KOPT-K1 (cell line): ENCODE results near the gene PDE4A.
"Not testable (repeated sequence)": the region's sequence is repeated elsewhere in the genome, so short reads cannot be mapped to it uniquely, and the experiment has no call there.

Experiments
- H3K27ac ChIP-seq: fragments of 200-600 bp; sonication (generic); 2 replicates; pipeline ENCODE4 v1.5.1; 2016; ENCODE audit warnings: antibody characterized with exemption, mild to moderate bottlenecking, low read depth, low read length; ENCODE audit not compliant: poor library complexity, severe bottlenecking
- H3K36me3 ChIP-seq: fragments of 200-600 bp; sonication (generic); 2 replicates; pipeline ENCODE4 v1.5.1; 2017; ENCODE audit warnings: antibody characterized with exemption, mild to moderate bottlenecking, low read length, moderate library complexity; ENCODE audit not compliant: insufficient read depth
- H3K9me3 ChIP-seq: fragments of 200-600 bp; sonication (generic); 2 replicates; pipeline ENCODE4 v1.5.1; 2017; ENCODE audit warnings: antibody characterized with exemption, low read length, mild to moderate bottlenecking; ENCODE audit not compliant: insufficient read depth, poor library complexity, severe bottlenecking

The PDE4A gene

DNA sequence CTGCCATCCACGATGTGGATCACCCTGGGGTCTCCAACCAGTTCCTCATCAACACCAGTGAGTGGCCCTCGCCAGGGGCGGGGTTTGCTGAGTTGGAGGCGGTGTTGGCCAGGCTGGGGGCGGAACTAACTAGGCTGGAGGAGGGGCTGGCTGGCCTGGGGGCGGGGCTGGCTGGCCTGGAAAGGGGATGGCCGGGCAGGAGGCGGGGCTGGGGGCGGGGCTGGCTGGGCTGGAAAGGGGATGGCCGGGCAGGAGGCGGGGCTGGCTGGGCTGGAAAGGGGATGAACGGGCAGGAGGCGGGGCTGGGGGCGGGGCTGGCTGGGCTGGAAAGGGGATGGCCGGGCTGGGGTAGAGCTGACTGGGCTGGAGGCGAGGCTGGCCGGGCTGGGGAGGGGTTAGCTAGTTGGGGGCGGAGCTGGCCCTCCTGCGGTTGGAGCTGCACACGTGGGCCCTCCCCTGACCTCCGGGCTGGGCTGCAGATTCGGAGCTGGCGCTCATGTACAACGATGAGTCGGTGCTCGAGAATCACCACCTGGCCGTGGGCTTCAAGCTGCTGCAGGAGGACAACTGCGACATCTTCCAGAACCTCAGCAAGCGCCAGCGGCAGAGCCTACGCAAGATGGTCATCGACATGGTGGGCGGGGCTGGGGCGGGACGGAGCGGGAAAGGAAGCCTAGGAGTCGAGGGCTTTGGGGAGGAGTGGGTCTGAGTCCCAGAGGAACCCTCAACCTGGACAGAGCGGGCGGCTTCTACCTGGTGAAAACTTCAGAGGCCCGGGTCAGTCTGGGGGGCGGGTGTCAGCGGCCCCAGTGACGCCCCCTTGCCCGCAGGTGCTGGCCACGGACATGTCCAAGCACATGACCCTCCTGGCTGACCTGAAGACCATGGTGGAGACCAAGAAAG lies 41.0 kb downstream of the PDE4A start:
- Histone ChIP-seq H3K36me3 (no peaks in the 10 kb centered on the region), H3K9me3 (no peaks in the 10 kb centered on the region), H3K27ac (no peak overlapping the region)

DNA sequence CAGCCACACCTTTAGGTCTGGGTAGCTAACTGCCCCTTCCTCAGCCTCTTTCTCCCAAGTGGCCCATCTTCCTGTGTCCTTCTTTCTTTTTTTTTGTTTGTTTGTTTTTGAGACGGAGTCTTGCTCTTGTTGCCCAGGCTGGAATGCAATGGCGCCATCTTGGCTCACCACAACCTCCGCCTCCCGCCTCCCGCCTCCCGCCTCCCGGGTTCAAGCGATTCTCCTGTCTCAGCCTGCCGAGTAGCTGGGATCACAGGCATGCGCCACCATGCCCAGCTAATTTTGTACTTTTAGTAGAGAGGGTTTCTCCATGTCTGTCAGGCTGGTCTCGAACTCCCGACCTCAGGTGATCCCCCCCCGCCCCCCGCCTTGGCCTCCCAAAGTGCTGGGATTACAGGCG lies 41.7 kb downstream of the PDE4A start:
- not testable (repeated sequence) for H3K9me3 ChIP-seq, H3K36me3 ChIP-seq, H3K27ac ChIP-seq

DNA sequence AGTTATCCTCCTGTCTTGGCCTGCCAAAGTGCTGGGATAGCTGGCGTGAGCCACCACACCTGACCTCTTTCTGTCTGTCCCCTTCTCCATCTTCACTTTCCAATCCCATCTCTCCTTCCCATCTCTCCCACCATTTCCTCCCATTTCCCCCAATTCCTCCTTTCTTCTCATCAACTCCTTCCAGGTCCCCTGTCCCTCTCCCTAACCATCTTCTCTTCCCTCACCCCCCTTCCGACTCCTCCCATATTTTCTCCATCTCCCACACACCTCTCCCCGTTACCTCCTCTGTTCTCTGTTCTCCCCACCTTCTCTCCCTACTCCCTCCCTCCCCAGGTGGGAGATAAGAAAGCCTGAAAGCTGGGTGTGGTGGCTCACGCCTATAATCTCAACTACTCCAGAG lies 42.2 kb downstream of the PDE4A start:
- no peak overlapping the region for H3K27ac ChIP-seq
- no peaks in the 10 kb centered on the region for H3K9me3 ChIP-seq
- H3K36me3 ChIP-seq = no peaks in the 10 kb centered on the region

DNA sequence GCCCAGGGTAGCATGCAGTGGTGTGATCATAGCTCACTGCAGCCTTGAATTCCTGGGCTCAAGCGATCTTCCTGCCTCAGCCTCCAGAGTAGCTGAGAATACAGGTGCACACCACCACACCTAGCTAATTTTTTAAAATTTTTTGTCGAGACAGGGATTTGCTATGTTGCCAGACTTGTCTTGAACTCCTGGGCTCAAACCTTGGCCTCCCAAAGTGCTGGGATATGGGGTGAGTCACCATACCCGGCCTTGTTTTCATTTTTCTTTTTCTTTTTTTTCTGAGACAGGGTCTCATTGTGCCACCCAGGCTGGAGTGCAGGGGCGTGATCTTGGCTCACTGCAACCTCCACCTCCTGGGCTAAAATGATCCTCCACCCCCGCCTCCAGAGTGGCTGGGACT lies 44.1 kb downstream of the PDE4A start:
- Histone ChIP-seq H3K27ac (no peak overlapping the region), H3K9me3 (no peaks in the 10 kb centered on the region), H3K36me3 (no peaks in the 10 kb centered on the region)

DNA sequence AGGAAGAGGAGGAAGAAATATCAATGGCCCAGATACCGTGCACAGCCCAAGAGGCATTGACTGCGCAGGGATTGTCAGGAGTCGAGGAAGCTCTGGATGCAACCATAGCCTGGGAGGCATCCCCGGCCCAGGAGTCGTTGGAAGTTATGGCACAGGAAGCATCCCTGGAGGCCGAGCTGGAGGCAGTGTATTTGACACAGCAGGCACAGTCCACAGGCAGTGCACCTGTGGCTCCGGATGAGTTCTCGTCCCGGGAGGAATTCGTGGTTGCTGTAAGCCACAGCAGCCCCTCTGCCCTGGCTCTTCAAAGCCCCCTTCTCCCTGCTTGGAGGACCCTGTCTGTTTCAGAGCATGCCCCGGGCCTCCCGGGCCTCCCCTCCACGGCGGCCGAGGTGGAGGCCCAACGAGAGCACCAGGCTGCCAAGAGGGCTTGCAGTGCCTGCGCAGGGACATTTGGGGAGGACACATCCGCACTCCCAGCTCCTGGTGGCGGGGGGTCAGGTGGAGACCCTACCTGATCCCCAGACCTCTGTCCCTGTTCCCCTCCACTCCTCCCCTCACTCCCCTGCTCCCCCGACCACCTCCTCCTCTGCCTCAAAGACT lies 46.9 kb downstream of the PDE4A start:
- Histone ChIP-seq H3K9me3 (no peaks in the 10 kb centered on the region), H3K36me3 (no peaks in the 10 kb centered on the region), H3K27ac (no peak overlapping the region)

DNA sequence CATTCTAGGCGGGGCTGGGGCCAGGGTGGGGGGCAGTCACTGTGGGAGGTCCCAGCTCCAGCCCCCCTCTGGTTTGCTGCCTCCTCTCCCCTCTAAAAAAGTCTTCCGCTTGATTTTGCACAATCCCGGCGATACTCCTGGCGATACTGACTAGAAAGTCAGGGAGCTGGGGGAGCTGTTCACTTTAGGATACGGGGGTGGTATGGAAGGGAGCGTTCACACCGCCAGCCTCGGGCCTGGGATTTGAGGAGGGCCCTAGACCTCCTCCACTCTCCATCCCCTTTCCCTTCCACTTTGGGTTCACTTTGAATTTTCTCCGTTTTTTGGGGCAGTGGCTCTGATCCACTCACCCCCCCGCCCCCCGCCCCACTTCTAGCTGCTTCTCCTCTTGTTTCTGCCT lies 47.8 kb downstream of the PDE4A start:
- Histone ChIP-seq H3K36me3 (no peaks in the 10 kb centered on the region), H3K27ac (no peak overlapping the region), H3K9me3 (no peaks in the 10 kb centered on the region)

DNA sequence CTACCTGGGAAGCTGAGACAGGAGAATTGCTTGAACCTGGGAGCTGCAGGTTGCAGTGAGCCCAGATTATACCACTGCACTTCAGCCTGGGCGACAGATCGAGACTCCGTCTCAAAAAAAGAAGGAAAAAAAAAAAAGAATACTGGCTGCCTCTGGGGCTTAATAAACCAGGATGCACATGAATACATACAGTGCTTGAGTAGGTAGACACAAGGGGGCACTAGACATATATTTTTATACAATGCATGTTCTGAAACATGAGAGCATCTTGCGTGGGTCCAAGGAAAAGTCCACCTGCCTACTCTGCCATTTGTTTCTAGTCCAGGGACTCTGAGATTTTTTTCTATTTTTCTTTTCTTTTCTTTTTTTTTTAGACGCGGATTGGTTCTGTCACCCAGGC lies 51.6 kb downstream of the PDE4A start:
- Histone ChIP-seq H3K27ac (no peak overlapping the region), H3K36me3 (no peaks in the 10 kb centered on the region), H3K9me3 (no peaks in the 10 kb centered on the region)

DNA sequence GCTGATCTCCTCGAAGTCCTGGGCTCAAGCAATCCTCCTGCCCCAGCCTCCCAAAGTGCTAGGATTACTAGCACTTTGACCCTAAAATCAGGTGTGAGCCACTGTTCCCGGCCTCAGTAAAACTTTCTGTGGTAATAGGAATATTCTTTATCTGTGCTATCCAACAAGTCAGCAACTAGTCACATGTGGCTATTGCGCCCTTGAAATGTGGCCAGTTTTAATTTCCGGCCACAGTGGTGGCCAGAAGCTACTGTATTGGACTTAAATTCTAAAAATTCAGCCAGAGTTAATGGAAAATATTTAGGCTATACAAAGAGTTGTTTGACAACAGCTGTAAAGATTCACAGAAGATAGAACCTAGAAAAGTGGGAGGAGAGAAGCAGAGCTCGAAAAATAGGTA lies 52.9 kb downstream of the PDE4A start:
- Histone ChIP-seq H3K27ac (no peak overlapping the region), H3K9me3 (no peaks in the 10 kb centered on the region)

DNA sequence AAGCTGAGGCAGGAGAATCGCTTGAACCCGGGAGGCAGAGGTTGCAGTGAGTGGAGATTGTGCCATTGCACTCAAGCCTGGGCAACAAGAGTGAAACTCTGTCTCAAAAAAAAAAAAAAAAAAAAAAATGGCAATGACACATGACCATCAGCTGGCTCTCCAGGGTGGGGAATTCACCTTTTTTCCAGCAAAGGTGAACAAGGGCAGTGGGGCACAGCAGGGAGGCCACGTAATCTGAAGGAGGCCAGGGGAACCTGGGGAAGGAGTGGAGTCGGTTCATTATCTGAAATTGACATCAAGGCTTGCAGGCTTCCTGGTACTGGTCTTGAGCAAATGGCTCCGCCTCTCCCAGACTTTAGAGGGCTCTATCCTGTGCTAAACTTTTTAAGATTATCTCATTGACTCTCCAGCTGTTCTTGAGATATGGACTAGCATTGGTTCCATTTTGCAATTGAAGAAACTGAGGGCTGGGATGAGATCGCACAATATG lies 54.7 kb downstream of the PDE4A start:
- no peak overlapping the region for H3K27ac ChIP-seq
- no peaks in the 10 kb centered on the region for H3K9me3 ChIP-seq
- H3K36me3 ChIP-seq = no peaks in the 10 kb centered on the region

More for the DNA sequence above, 52.9 kb downstream of the PDE4A start:
- no peaks in the 10 kb centered on the region for H3K36me3 ChIP-seq

DNA sequence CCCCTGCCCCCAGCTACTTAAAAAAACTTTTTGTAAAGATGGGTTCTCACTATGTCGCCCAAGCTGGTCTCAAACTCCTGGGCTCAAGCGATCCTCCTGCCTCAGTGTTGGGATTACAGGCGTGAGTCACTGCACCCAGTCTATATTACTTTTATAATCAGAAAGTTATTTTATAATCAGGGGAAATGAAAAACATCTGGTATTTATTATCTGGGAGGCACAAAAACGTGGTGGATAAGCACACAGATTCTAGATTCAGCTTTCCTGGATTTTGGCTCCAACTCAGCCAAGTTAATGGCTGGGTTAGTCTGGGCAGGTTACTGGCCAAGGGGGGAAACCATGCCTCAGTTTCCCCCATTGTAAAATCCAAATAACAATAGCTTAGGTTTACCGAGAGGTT lies 58.1 kb downstream of the PDE4A start:
- Histone ChIP-seq H3K27ac (no peak overlapping the region), H3K9me3 (no peaks in the 10 kb centered on the region), H3K36me3 (no peaks in the 10 kb centered on the region)

DNA sequence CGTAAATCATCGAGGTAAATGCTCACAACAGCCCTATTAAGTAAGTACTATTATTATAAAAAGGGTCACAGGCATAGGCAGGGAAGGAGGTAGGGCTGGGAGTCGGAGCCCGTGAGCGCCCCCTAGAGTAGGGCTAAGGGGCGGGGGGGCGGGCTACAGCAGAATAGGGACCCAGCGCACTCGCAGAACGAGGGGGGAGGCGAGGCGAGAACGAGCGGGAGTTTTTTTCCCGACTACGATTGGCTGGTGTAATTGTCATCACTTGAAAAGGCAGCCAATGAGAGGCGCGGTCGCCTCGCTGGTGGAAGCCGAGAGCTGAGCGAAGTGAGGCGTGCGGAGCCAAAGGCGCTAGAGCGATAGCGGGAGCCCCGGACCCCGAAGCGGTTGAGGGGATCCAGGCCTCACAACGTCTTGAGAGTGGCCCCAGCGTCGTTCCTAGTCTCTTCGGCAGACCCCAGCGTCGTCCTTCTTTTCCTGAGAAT lies 58.6 kb downstream of the PDE4A start:
- no peaks in the 10 kb centered on the region for H3K9me3 ChIP-seq
- no peaks in the 10 kb centered on the region for H3K36me3 ChIP-seq

DNA sequence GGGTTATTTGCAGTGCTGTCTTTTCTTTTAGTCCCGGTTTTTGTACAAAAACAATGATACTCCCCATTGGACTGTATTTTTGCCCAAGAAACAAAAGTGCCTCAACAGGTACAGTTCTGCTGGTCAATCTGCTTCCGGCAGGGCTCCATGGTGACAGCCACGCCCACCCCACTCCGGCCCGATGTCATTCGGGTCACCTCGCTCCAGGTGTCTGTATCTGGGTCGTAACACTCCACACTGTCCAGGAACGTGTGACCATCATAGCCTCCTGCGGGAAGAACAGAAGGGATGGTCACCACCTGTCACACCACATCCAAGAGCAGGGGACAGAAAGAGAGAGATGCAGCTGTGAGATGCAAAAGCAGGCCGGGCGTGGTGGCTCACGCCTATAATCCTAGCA lies 66.2 kb downstream of the PDE4A start:
- Histone ChIP-seq H3K27ac (no peak overlapping the region), H3K36me3 (peaks cover 55% of the 10 kb centered on the region), H3K9me3 (no peaks in the 10 kb centered on the region)

More for the DNA sequence above, 58.6 kb downstream of the PDE4A start:
- H3K27ac ChIP-seq = no peak overlapping the region

DNA sequence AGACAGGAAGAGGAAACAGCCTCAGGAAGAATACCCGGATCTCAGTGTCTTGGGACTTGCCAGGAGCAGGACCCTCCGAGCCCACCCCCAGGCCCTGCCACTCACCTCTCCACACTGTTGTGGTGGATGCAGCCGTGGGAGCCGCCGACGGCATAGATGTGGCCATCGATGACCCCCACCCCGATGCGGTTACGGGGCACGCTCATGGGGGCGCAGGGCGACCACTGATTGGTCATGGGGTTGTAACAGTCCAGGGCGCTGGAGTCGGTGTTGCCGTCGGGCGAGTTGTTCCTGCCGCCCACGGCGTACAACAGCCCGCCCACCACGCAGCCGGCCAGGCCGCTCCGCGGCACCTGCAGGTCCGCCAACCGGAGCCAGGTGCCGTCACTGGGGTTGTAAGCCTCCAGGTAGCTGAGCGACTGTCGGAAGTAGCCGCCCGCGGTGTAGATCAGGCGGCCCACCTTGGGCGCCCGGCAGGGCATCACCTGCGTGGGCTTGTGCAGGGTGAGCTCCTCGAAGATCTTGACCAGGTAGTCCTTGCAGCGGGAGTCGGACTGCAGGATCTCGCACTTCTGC lies 71.2 kb downstream of the PDE4A start:
- Histone ChIP-seq H3K36me3 (peaks cover 83% of the 10 kb centered on the region), H3K27ac (no peak overlapping the region), H3K9me3 (no peaks in the 10 kb centered on the region)

DNA sequence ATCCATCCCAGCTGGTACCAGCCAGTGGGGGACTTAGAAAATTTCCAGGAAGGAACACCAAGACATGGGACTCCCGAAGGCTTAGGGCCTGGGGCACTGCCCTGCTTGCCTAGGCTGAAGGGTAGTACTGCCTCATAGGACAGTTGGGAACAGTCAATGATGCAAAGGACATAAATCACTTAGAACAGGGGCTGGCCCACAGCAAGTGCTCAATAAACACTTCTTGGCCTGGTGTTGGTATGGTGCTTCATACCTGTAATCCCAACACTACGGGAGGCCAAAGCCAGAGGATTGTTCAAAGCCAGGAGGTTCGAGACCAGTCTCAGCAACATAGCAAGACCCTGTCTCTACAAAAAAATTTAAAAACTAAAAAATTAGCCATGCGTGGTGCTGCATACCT lies 77.0 kb downstream of the PDE4A start:
- Histone ChIP-seq H3K9me3 (no peaks in the 10 kb centered on the region), H3K27ac (no peak overlapping the region), H3K36me3 (peaks cover 72% of the 10 kb centered on the region)

DNA sequence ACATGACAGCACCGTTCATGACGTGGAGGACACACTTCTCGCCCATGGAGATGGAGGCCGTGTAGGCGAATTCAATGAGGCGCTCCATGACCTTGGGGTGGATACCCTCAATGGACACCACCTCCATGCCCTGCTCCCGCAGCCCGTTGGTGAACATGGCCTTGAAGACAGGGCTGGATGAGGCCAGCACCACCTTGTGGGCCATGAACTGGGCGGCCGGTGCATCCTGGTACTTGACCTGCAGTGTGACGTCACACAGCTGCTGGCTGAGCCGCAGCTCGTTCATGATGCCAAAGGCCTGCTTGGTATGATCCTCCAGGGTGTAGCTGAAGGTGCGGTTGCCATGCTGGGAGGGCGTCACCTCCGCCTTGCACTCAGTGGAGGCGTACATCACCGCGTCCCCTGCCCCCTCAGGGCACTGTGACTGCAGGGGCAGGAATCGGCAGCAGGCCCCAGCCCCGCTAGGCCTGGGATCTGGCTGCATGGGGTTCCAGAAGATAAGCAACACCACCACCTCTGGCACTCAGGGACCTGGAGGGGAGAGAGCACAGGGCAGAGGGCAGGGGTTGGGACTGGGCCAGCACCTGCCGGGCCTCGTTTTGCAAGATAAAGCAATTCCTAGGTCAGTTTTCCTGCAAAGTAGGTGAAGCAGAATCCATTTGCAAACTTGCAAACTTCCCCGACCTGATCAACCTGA lies 79.4 kb downstream of the PDE4A start:
- Histone ChIP-seq H3K36me3 (peaks cover 58% of the 10 kb centered on the region), H3K9me3 (no peaks in the 10 kb centered on the region), H3K27ac (no peak overlapping the region)
